ENCODE data around the gene NDUFS8. TPM values are rescaled to one million over a fixed set of nuclear protein-coding genes. Genes with fewer than 3 reads are reported as not detected.

The NDUFS8 gene
- total and polyA plus RNA-seq, 2 of the 13 experiments (the other 11 are each of a cell fraction or from before 2014, with no cell fraction given) = 96.7 to 158 TPM

GRCh38 chr11:68038718-68039525 lies 8.4 kb downstream of the NDUFS8 start, which contains the start of gene TCIRG1 (continued):
- TF ChIP-seq ZNF512 (CRISPR knock-in tag; IDR thresholded peaks at IDR 0.05) (no peak), JARID2 (CRISPR knock-in tag; IDR thresholded peaks at IDR 0.05; ENCODE audit: insufficient replicate concordance) (no peak), ZNF512B (CRISPR knock-in tag; IDR thresholded peaks at IDR 0.05; ENCODE audit: borderline replicate concordance) (no peak), SNRNP70 (IDR thresholded peaks at IDR 0.05; ENCODE audit: low read depth, low read length) (no peak), IRX3 (CRISPR knock-in tag; IDR thresholded peaks at IDR 0.05; ENCODE audit: borderline replicate concordance, low read depth) (no peak), SPEN (CRISPR knock-in tag; IDR thresholded peaks at IDR 0.05; ENCODE audit: low read depth) (no peak), HNF4A (CRISPR knock-in tag; IDR thresholded peaks at IDR 0.05) (no peak), ZFP36L2 (CRISPR knock-in tag; IDR thresholded peaks at IDR 0.05) (no peak), GTF3A (CRISPR knock-in tag; conservative IDR thresholded peaks at IDR 0.05) (no peak), ZNF75D (CRISPR knock-in tag; IDR thresholded peaks at IDR 0.05; ENCODE audit: borderline replicate concordance) (no peak), POLR2AphosphoS2 (IDR thresholded peaks at IDR 0.05; ENCODE audit: low read depth, low read length) (no peak), BRD4 (CRISPR knock-in tag; IDR thresholded peaks at IDR 0.05) (no peak)
- TF ChIP-seq, protein P1, sequence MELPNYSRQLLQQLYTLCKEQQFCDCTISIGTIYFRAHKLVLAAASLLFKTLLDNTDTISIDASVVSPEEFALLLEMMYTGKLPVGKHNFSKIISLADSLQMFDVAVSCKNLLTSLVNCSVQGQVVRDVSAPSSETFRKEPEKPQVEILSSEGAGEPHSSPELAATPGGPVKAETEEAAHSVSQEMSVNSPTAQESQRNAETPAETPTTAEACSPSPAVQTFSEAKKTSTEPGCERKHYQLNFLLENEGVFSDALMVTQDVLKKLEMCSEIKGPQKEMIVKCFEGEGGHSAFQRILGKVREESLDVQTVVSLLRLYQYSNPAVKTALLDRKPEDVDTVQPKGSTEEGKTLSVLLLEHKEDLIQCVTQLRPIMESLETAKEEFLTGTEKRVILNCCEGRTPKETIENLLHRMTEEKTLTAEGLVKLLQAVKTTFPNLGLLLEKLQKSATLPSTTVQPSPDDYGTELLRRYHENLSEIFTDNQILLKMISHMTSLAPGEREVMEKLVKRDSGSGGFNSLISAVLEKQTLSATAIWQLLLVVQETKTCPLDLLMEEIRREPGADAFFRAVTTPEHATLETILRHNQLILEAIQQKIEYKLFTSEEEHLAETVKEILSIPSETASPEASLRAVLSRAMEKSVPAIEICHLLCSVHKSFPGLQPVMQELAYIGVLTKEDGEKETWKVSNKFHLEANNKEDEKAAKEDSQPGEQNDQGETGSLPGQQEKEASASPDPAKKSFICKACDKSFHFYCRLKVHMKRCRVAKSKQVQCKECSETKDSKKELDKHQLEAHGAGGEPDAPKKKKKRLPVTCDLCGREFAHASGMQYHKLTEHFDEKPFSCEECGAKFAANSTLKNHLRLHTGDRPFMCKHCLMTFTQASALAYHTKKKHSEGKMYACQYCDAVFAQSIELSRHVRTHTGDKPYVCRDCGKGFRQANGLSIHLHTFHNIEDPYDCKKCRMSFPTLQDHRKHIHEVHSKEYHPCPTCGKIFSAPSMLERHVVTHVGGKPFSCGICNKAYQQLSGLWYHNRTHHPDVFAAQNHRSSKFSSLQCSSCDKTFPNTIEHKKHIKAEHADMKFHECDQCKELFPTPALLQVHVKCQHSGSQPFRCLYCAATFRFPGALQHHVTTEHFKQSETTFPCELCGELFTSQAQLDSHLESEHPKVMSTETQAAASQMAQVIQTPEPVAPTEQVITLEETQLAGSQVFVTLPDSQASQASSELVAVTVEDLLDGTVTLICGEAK (IDR thresholded peaks at IDR 0.05) = no peak
- TF ChIP-seq, protein P1 (CRISPR knock-in tag; IDR thresholded peaks at IDR 0.05) = no peak
